ENCODE measurements around the gene HNRNPUL1. TPM values are rescaled to one million over a fixed set of nuclear protein-coding genes. Genes with fewer than 3 reads are reported as not detected.

Gene HNRNPUL1
- polyA plus RNA-seq, 2 donors: 64.9 to 73.4 TPM

- Histone ChIP-seq H3K9me3 (ENCODE audit: control insufficient read depth in 2 of 2, insufficient read depth in 1 of 2, low read depth in 1 of 2, low read length in 1 of 2) (no peaks in the 10 kb centered on the region), H3K4me3 (ENCODE audit: low read depth in 1 of 2, low read length in 2 of 2) (peak within 1 kb of the TSS; percentile 81 to 85), H3K27ac (ENCODE audit: low read depth in 2 of 2, low read length in 1 of 2) (peak within 1 kb of the TSS; percentile 97 to 98), H3K27me3 (ENCODE audit: control insufficient read depth in 1 of 2, insufficient read depth in 2 of 2, low read length in 2 of 2) (no peaks in the 10 kb centered on the region), H3K36me3 (ENCODE audit: control insufficient read depth in 2 of 2, insufficient read depth in 2 of 2, low read length in 1 of 2) (peaks cover 13 to 24% of the 10 kb centered on the region in 2 donors), H3K4me1 (ENCODE audit: control insufficient read depth in 2 of 2, insufficient read depth in 2 of 2, low read length in 1 of 2) (peaks cover 2 to 6% of the 10 kb centered on the region in 2 donors)
- WGBS, 2 donors: 0% methylated on average over 47 of the region's 47 CpGs
Observed at GRCh38 chr19:41310033-41310831, 46.1 kb downstream of the HNRNPUL1 start, which contains the start of gene CCDC97. Gene CCDC97, plus strand, starts transcription at chr19:41310172. Its CDS starts 139 bp downstream, at chr19:41310311.

- 50 to 61% methylated on average over 5 of the region's 5 CpGs for WGBS, 2 donors
- no peaks in the 10 kb centered on the region for H3K27me3 ChIP-seq (ENCODE audit: control insufficient read depth in 1 of 2, insufficient read depth in 2 of 2, low read length in 2 of 2)
- no peaks in the 10 kb centered on the region for H3K9me3 ChIP-seq (ENCODE audit: control insufficient read depth in 2 of 2, insufficient read depth in 1 of 2, low read depth in 1 of 2, low read length in 1 of 2)
- peaks cover 5 to 21% of the 10 kb centered on the region in 2 donors for H3K36me3 ChIP-seq (ENCODE audit: control insufficient read depth in 2 of 2, insufficient read depth in 2 of 2, low read length in 1 of 2)
- H3K4me1 ChIP-seq (ENCODE audit: control insufficient read depth in 2 of 2, insufficient read depth in 2 of 2, low read length in 1 of 2): peaks cover 2 to 6% of the 10 kb centered on the region in 2 donors
- peak overlapping the region in 1 of 2 donors; percentile 81 for H3K4me3 ChIP-seq (ENCODE audit: low read depth in 1 of 2, low read length in 2 of 2)
- H3K27ac ChIP-seq (ENCODE audit: low read depth in 2 of 2, low read length in 1 of 2): peak overlapping the region in 1 of 2 donors; percentile 97
Observed at GRCh38 chr19:41311072-41311471, 46.9 kb downstream of the HNRNPUL1 start.

- H3K4me3 ChIP-seq (ENCODE audit: low read depth in 1 of 2, low read length in 2 of 2): no peak overlapping the region
- peaks cover 4 to 21% of the 10 kb centered on the region in 2 donors for H3K36me3 ChIP-seq (ENCODE audit: control insufficient read depth in 2 of 2, insufficient read depth in 2 of 2, low read length in 1 of 2)
- H3K27me3 ChIP-seq (ENCODE audit: control insufficient read depth in 1 of 2, insufficient read depth in 2 of 2, low read length in 2 of 2): no peaks in the 10 kb centered on the region
- no peak overlapping the region for H3K27ac ChIP-seq (ENCODE audit: low read depth in 2 of 2, low read length in 1 of 2)
- 87 to 89% methylated on average over 8 of the region's 8 CpGs for WGBS, 2 donors
- peaks cover 2 to 5% of the 10 kb centered on the region in 2 donors for H3K4me1 ChIP-seq (ENCODE audit: control insufficient read depth in 2 of 2, insufficient read depth in 2 of 2, low read length in 1 of 2)
- peaks cover 0 to under 1% of the 10 kb centered on the region in 2 donors for H3K9me3 ChIP-seq (ENCODE audit: control insufficient read depth in 2 of 2, insufficient read depth in 1 of 2, low read depth in 1 of 2, low read length in 1 of 2)
Observed at GRCh38 chr19:41311613-41312012, 47.4 kb downstream of the HNRNPUL1 start.

GRCh38 chr19:41316306-41316920 is 52.2 kb downstream of the HNRNPUL1 start:
- peaks cover 2 to 4% of the 10 kb centered on the region in 2 donors for H3K4me1 ChIP-seq (ENCODE audit: control insufficient read depth in 2 of 2, insufficient read depth in 2 of 2, low read length in 1 of 2)
- no peak overlapping the region for H3K27ac ChIP-seq (ENCODE audit: low read depth in 2 of 2, low read length in 1 of 2)
- 96% methylated on average over 24 of the region's 24 CpGs for WGBS, 2 donors
- no peaks in the 10 kb centered on the region for H3K27me3 ChIP-seq (ENCODE audit: control insufficient read depth in 1 of 2, insufficient read depth in 2 of 2, low read length in 2 of 2)
- no peak overlapping the region for H3K4me3 ChIP-seq (ENCODE audit: low read depth in 1 of 2, low read length in 2 of 2)
- peaks cover 0 to 1% of the 10 kb centered on the region in 2 donors for H3K9me3 ChIP-seq (ENCODE audit: control insufficient read depth in 2 of 2, insufficient read depth in 1 of 2, low read depth in 1 of 2, low read length in 1 of 2)
- H3K36me3 ChIP-seq (ENCODE audit: control insufficient read depth in 2 of 2, insufficient read depth in 2 of 2, low read length in 1 of 2): peaks cover 6 to 55% of the 10 kb centered on the region in 2 donors

- Histone ChIP-seq H3K9me3 (ENCODE audit: control insufficient read depth in 2 of 2, insufficient read depth in 1 of 2, low read depth in 1 of 2, low read length in 1 of 2) (peaks cover 0 to 1% of the 10 kb centered on the region in 2 donors), H3K27ac (ENCODE audit: low read depth in 2 of 2, low read length in 1 of 2) (no peak overlapping the region), H3K36me3 (ENCODE audit: control insufficient read depth in 2 of 2, insufficient read depth in 2 of 2, low read length in 1 of 2) (peaks cover 8 to 56% of the 10 kb centered on the region in 2 donors), H3K4me1 (ENCODE audit: control insufficient read depth in 2 of 2, insufficient read depth in 2 of 2, low read length in 1 of 2) (peaks cover 2 to 8% of the 10 kb centered on the region in 2 donors), H3K4me3 (ENCODE audit: low read depth in 1 of 2, low read length in 2 of 2) (no peak overlapping the region), H3K27me3 (ENCODE audit: control insufficient read depth in 1 of 2, insufficient read depth in 2 of 2, low read length in 2 of 2) (no peaks in the 10 kb centered on the region)
- WGBS, 2 donors: 73 to 77% methylated on average over 19 of the region's 19 CpGs
Observed at GRCh38 chr19:41318696-41319499, 54.7 kb downstream of the HNRNPUL1 start.

GRCh38 chr19:41319500-41320184 is 55.5 kb downstream of the HNRNPUL1 start:
- Histone ChIP-seq H3K36me3 (ENCODE audit: control insufficient read depth in 2 of 2, insufficient read depth in 2 of 2, low read length in 1 of 2) (peaks cover 8 to 56% of the 10 kb centered on the region in 2 donors), H3K4me3 (ENCODE audit: low read depth in 1 of 2, low read length in 2 of 2) (no peak overlapping the region), H3K4me1 (ENCODE audit: control insufficient read depth in 2 of 2, insufficient read depth in 2 of 2, low read length in 1 of 2) (peaks cover 2 to 8% of the 10 kb centered on the region in 2 donors), H3K27me3 (ENCODE audit: control insufficient read depth in 1 of 2, insufficient read depth in 2 of 2, low read length in 2 of 2) (no peaks in the 10 kb centered on the region), H3K9me3 (ENCODE audit: control insufficient read depth in 2 of 2, insufficient read depth in 1 of 2, low read depth in 1 of 2, low read length in 1 of 2) (peaks cover 0 to 1% of the 10 kb centered on the region in 2 donors), H3K27ac (ENCODE audit: low read depth in 2 of 2, low read length in 1 of 2) (no peak overlapping the region)
- 83 to 85% methylated on average over 19 to 20 of the region's 20 CpGs for WGBS, 2 donors

DNA sequence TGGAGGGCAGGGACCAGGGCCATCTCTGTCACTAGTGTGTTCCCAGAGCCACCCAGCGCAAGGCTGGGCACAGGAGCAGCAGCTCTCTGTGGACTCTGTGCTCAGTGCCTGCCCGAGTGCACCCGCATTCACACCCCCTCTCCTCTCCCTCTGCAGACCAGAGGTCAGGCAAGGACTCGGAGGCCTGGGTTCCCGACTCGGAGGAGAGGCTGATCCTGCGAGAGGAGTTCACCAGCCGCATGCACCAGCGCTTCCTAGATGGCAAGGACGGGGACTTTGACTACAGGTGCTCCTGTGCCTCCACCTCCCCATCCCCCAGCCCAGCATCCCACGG is 56.0 kb downstream of the HNRNPUL1 start:
- Histone ChIP-seq H3K9me3 (ENCODE audit: control insufficient read depth in 2 of 2, insufficient read depth in 1 of 2, low read depth in 1 of 2, low read length in 1 of 2) (peaks cover 0 to 1% of the 10 kb centered on the region in 2 donors), H3K27ac (ENCODE audit: low read depth in 2 of 2, low read length in 1 of 2) (no peak overlapping the region), H3K4me1 (ENCODE audit: control insufficient read depth in 2 of 2, insufficient read depth in 2 of 2, low read length in 1 of 2) (peaks cover 2 to 9% of the 10 kb centered on the region in 2 donors), H3K4me3 (ENCODE audit: low read depth in 1 of 2, low read length in 2 of 2) (no peak overlapping the region), H3K36me3 (ENCODE audit: control insufficient read depth in 2 of 2, insufficient read depth in 2 of 2, low read length in 1 of 2) (peaks cover 8 to 56% of the 10 kb centered on the region in 2 donors), H3K27me3 (ENCODE audit: control insufficient read depth in 1 of 2, insufficient read depth in 2 of 2, low read length in 2 of 2) (no peaks in the 10 kb centered on the region)
- 84 to 92% methylated on average over 9 to 11 of the region's 11 CpGs for WGBS, 2 donors

DNA sequence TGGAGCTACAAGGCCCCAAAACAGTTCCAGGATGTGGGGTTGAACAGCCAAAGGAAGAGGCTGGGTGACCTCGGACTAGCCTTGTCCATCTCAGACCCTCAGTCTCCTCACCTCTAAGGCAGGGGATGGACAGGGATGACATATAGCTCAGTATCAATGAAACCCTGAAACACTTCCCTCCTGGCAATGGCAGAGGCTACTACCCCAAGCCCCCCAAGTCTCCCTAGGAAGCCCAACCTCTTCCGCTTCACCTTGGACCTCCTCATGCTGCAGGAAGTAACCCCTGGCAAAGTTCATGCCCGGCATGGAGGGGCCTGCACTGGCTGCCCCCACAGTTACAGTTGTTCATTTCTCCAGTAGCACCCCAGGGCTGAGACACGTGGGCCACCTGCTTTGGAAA is 56.4 kb downstream of the HNRNPUL1 start:
- no peak overlapping the region for H3K4me3 ChIP-seq (ENCODE audit: low read depth in 1 of 2, low read length in 2 of 2)
- peaks cover 8 to 56% of the 10 kb centered on the region in 2 donors for H3K36me3 ChIP-seq (ENCODE audit: control insufficient read depth in 2 of 2, insufficient read depth in 2 of 2, low read length in 1 of 2)
- H3K9me3 ChIP-seq (ENCODE audit: control insufficient read depth in 2 of 2, insufficient read depth in 1 of 2, low read depth in 1 of 2, low read length in 1 of 2): peaks cover 0 to 1% of the 10 kb centered on the region in 2 donors
- H3K27me3 ChIP-seq (ENCODE audit: control insufficient read depth in 1 of 2, insufficient read depth in 2 of 2, low read length in 2 of 2): no peaks in the 10 kb centered on the region
- no peak overlapping the region for H3K27ac ChIP-seq (ENCODE audit: low read depth in 2 of 2, low read length in 1 of 2)
- 84 to 85% methylated on average over 4 of the region's 4 CpGs for WGBS, 2 donors
- peaks cover 2 to 13% of the 10 kb centered on the region in 2 donors for H3K4me1 ChIP-seq (ENCODE audit: control insufficient read depth in 2 of 2, insufficient read depth in 2 of 2, low read length in 1 of 2)

- WGBS, 2 donors: 71 to 85% methylated on average over 7 of the region's 7 CpGs
- Histone ChIP-seq H3K4me1 (ENCODE audit: control insufficient read depth in 2 of 2, insufficient read depth in 2 of 2, low read length in 1 of 2) (peaks cover 2 to 20% of the 10 kb centered on the region in 2 donors), H3K4me3 (ENCODE audit: low read depth in 1 of 2, low read length in 2 of 2) (no peak overlapping the region), H3K9me3 (ENCODE audit: control insufficient read depth in 2 of 2, insufficient read depth in 1 of 2, low read depth in 1 of 2, low read length in 1 of 2) (peaks cover 0 to 1% of the 10 kb centered on the region in 2 donors), H3K36me3 (ENCODE audit: control insufficient read depth in 2 of 2, insufficient read depth in 2 of 2, low read length in 1 of 2) (peaks cover 8 to 50% of the 10 kb centered on the region in 2 donors), H3K27ac (ENCODE audit: low read depth in 2 of 2, low read length in 1 of 2) (no peak overlapping the region), H3K27me3 (ENCODE audit: control insufficient read depth in 1 of 2, insufficient read depth in 2 of 2, low read length in 2 of 2) (no peaks in the 10 kb centered on the region)
Observed at GRCh38 chr19:41321204-41321599, 57.0 kb downstream of the HNRNPUL1 start.

All from esophagus (tissue), 2 donors.